SJCRH30 (cell line): ENCODE data around the gene EEIG1. TPM values are rescaled to one million over a fixed set of nuclear protein-coding genes. Genes with fewer than 3 reads are reported as not detected.

Source experiments
- DNase-seq, 2 experiments: peaks; one replicate each; pipeline ENCODE4 v3.0.0-alpha.2; 2015 to 2020
- H3K27ac ChIP-seq: fragments of 250-450 bp; sonication (Bioruptor Pico); 2 replicates; pipeline ENCODE4 v1.5.1; 2020; ENCODE audit warnings: mild to moderate bottlenecking, moderate library complexity
- H3K27me3 ChIP-seq: fragments of 250-450 bp; sonication (Bioruptor Pico); 2 replicates; pipeline ENCODE4 v1.5.1; 2020; ENCODE audit warnings: mild to moderate bottlenecking, moderate library complexity
- H3K36me3 ChIP-seq: fragments of 250-450 bp; sonication (Bioruptor Pico); 2 replicates; pipeline ENCODE4 v1.5.1; 2020; ENCODE audit warnings: mild to moderate bottlenecking, moderate library complexity
- H3K4me1 ChIP-seq: fragments of 250-450 bp; sonication (Bioruptor Pico); 2 replicates; pipeline ENCODE4 v1.5.1; 2020; ENCODE audit warnings: mild to moderate bottlenecking, moderate library complexity
- H3K4me3 ChIP-seq: fragments of 250-450 bp; sonication (Bioruptor Pico); 2 replicates; pipeline ENCODE4 v1.5.1; 2020; ENCODE audit warnings: mild to moderate bottlenecking, moderate library complexity
- H3K9me3 ChIP-seq: fragments of 250-450 bp; sonication (Bioruptor Pico); replicated peaks from 2 replicates; pipeline ENCODE4 v1.5.1; 2020; ENCODE audit warnings: mild to moderate bottlenecking, moderate library complexity
- total RNA-seq: library from RNA; depleted of rRNA; stranded (reverse); fragments of >200 nt; shearing (Covaris generic); gene quantifications from 2 replicates; pipeline ENCODE4 v1.2.3, GENCODE V29; 2014; rRNA removed

Gene EEIG1
- total RNA-seq, 1 experiment from 2014 or later = 4.0 TPM

DNA sequence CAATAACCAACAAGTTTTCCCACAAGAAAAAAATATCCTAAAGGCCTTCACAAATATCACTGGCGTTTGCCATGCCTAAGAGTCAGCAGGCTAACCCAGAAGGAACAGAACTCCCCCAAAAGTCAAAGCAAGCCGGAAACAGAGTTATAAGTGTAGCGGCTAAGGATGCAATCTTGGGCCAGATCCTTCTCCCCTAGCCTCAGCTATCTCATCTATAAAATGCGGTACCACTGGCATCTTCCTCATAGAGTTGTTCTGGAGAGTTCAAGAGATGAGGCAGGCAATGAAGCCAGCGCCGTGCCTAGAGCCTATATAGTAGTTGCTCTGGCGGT lies 43.8 kb downstream of the EEIG1 start:
- H3K27me3 ChIP-seq = no peaks in the 10 kb centered on the region

DNA sequence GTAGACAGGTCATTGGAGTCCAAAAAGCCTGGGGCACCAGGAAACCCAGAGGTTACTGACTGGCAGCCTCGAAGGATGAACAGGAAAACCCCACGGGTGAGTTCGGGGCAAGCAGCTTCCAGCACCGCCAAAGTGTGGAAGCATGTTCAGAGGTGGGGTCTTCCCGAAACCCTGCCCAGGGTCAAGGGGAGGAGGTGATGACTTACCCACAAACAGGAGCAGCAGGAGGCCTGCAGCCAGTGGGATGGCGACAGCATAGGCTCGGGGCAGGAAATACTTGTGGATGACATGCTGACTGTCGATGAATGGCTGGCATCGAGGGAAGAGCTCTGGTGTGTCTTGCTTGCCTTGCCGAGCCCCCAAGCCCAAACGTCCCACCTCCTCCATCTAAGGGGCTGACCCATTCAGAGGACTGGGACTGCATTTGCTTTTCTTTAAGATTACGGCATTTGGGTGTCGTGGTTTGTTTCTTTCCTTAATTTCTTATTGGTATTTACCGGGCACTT lies 44.4 kb downstream of the EEIG1 start:
- Histone ChIP-seq H3K4me1 (peaks cover 10% of the 10 kb centered on the region), H3K9me3 (no peaks in the 10 kb centered on the region), H3K36me3 (no peaks in the 10 kb centered on the region), H3K27ac (no peak overlapping the region), H3K4me3 (peak overlapping the region; percentile 75), H3K27me3 (no peaks in the 10 kb centered on the region)
- DNase-seq = no peak

More for the DNA sequence above, 43.8 kb downstream of the EEIG1 start:
- Histone ChIP-seq H3K9me3 (no peaks in the 10 kb centered on the region), H3K36me3 (no peaks in the 10 kb centered on the region), H3K4me3 (peak overlapping the region; percentile 75), H3K4me1 (peaks cover 11% of the 10 kb centered on the region), H3K27ac (peak overlapping the region; percentile 52)
- no peak for DNase-seq

DNA sequence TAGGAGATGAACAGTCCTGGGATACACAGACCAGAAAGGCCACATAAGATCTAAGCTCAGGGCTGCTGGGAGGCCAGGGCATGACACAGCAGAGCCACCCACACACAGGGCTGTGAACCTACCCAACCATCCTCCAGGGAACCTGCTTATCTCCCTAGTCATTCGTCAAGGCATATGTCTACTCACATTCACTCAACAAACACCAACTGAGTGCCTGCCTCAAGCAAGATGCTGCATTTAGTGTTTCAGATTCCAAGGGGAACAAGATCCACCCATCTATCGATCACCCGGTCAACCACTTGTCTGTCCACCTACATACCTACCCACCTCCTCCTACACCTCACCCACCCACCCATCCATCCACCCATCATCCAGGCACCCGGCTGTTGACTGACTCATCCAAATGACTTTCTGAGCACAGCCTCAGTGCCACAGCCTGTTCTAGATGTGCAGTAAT lies 45.0 kb downstream of the EEIG1 start:
- H3K4me3 ChIP-seq = no peak overlapping the region

DNA sequence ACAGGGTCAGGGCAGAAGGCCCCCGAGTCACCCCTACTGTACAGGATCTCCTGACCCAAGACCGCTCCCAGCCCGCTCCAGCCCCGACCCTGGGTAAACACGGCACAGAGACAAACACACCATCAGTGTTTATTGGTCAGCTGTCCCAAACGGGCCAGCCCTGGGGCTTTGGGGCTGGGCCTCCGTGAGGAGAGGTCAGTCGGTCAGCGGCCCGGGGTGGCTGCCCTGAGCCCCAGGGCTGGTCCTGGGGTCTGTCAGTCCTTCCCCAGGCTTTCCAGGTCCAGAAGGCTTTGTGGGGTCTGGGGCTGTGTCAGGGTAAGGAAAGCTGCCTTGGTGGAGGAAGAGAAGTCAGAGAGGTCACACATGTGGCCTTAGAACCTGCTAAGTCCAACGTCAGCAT lies 45.8 kb downstream of the EEIG1 start:
- Histone ChIP-seq H3K4me1 (peaks cover 18% of the 10 kb centered on the region), H3K36me3 (no peaks in the 10 kb centered on the region), H3K27ac (no peak overlapping the region), H3K9me3 (no peaks in the 10 kb centered on the region), H3K4me3 (no peak overlapping the region), H3K27me3 (no peaks in the 10 kb centered on the region)
- peak in 1 of 2 experiments; percentile 4 for DNase-seq

More for the DNA sequence above, 45.0 kb downstream of the EEIG1 start:
- no peak for DNase-seq
- no peaks in the 10 kb centered on the region for H3K36me3 ChIP-seq
- H3K27ac ChIP-seq = no peak overlapping the region
- peaks cover 15% of the 10 kb centered on the region for H3K4me1 ChIP-seq
- H3K9me3 ChIP-seq = no peaks in the 10 kb centered on the region
- no peaks in the 10 kb centered on the region for H3K27me3 ChIP-seq

DNA sequence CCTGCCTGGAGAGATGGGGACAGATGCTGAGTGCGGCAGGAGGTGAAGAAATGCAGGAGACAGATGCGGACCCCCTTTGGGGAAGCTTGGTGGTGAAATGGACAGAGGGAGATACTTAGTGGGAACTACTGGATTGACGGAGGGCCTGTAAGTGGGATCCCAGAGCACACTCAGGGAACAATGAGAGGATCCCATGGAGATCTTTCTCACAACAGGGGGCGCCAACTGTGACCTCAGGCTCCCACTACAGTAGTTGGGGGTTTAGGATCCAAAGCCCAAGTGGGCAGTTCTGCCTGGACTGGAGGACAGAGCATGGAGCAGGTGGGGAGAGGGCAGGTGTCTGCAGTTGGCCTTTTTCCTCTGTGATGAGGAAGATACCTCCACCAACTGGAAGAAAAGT lies 46.5 kb downstream of the EEIG1 start:
- Histone ChIP-seq H3K4me3 (no peak overlapping the region), H3K4me1 (peaks cover 20% of the 10 kb centered on the region), H3K9me3 (no peaks in the 10 kb centered on the region)

DNA sequence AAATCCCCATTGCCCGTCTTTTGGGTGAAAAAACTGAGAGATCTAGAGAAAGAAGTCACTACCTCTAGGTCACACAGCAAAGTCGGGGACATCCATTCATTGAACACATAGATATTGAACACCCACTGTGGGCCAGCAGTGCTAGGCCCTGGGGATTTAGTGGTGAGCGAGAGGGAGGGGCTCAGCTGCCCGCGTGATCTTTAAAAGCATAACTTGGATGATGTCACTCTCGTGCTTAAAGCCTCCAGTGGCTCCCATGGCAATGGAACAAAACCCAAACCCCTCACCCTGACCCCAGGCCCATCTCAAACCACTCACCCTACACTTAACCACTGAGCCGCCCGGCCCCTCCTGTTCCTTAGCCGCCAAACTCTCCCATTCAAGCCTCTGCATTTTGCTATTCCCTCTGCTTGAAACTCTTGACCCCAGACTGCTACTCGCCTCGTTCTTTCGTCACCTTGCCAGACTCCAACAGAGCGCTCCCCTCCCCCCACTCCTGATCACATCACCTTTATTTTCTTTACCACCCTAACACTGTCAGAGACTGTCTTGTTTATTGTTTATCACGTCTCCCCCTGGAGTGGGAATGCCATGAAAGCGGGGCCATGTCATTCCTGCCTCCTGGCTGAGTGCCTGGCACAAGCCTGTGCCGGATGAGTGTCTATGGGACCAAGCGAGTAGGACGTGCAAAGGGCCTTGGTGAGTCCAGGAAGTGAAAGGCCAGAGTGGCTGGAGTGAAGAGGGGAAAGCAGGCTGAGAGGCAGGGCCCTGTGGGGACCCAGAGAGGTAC lies 49.5 kb downstream of the EEIG1 start:
- peaks cover 14% of the 10 kb centered on the region; the same call in 1 of the 2 replicates for H3K4me1 ChIP-seq
- no peaks in the 10 kb centered on the region for H3K9me3 ChIP-seq
- peak overlapping the region; percentile 65 for H3K4me3 ChIP-seq
- no peaks in the 10 kb centered on the region for H3K36me3 ChIP-seq
- H3K27ac ChIP-seq = peak overlapping the region; percentile 39
- H3K27me3 ChIP-seq = peaks cover 15% of the 10 kb centered on the region; the same call in 1 of the 2 replicates
- DNase-seq = peak; percentile 70 to 78

More for the DNA sequence above, 46.5 kb downstream of the EEIG1 start:
- Histone ChIP-seq H3K36me3 (no peaks in the 10 kb centered on the region), H3K27ac (no peak overlapping the region), H3K27me3 (no peaks in the 10 kb centered on the region)
- DNase-seq = no peak

Other genes starting within 250 kb of the EEIG1 start
- gene TOR2A, start 245.7 kb downstream of the EEIG1 start, total RNA-seq = 3.9 and 5.8 TPM in 2 replicates
- 0.99 and 1.4 TPM in 2 replicates for gene SH2D3C, start 202.3 kb downstream of the EEIG1 start, total RNA-seq
- 19.2 and 21.8 TPM in 2 replicates for gene CDK9, start 195.0 kb downstream of the EEIG1 start, total RNA-seq
- 32.0 and 39.4 TPM in 2 replicates for gene FPGS, start 178.1 kb downstream of the EEIG1 start, total RNA-seq
- 16.4 and 16.6 TPM in 2 replicates for gene ENG, start 126.3 kb downstream of the EEIG1 start, total RNA-seq
- 31.4 and 36.4 TPM in 2 replicates for gene AK1, start 103.3 kb downstream of the EEIG1 start, total RNA-seq
- 59.9 and 61.5 TPM in 2 replicates for gene ST6GALNAC6, start 81.4 kb downstream of the EEIG1 start, total RNA-seq
- 19.6 and 24.3 TPM in 2 replicates for gene ST6GALNAC4, start 63.9 kb downstream of the EEIG1 start, total RNA-seq
- 0.20 and 0.51 TPM in 2 replicates for gene PIP5KL1, start 50.2 kb downstream of the EEIG1 start, total RNA-seq
- gene DPM2, start 43.1 kb downstream of the EEIG1 start, total RNA-seq = 44.7 and 46.4 TPM in 2 replicates
- 8.5 and 9.0 TPM in 2 replicates for gene NAIF1, start 86.3 kb upstream of the EEIG1 start, total RNA-seq
- gene SLC25A25, start 87.2 kb upstream of the EEIG1 start, total RNA-seq = 24.1 and 29.3 TPM in 2 replicates
- 53.8 and 56.7 TPM in 2 replicates for gene PTGES2, start 146.7 kb upstream of the EEIG1 start, total RNA-seq
- gene LCN2, start 168.5 kb upstream of the EEIG1 start, total RNA-seq = not detected in 2 replicates
- gene BBLN, start 179.3 kb upstream of the EEIG1 start, total RNA-seq = 33.6 and 42.7 TPM in 2 replicates
- 72.6 and 85.2 TPM in 2 replicates for gene CIZ1, start 210.6 kb upstream of the EEIG1 start, total RNA-seq
- 1.7 and 3.8 TPM in 2 replicates for gene DNM1, start 222.4 kb upstream of the EEIG1 start, total RNA-seq